Mammary epithelial cell (primary cell): ENCODE results near the gene PARD3.

Experiments
- CTCF ChIP-seq, 2 donors: IDR thresholded peaks in 1 of 2; conservative IDR thresholded peaks in 1 of 2; 2 replicates each; pipeline ENCODE4 v1.5.1; 2011 to 2012; ENCODE audit warnings: inconsistent platforms in 2 of 2, low read length in 2 of 2, mild to moderate bottlenecking in 2 of 2, control low read depth in 1 of 2, low read depth in 1 of 2; ENCODE audit not compliant: insufficient read depth in 1 of 2; ENCODE audit errors: extremely low read depth in 1 of 2
- EZH2 ChIP-seq: IDR thresholded peaks from 2 replicates; pipeline ENCODE4 v1.6.1; 2012; ENCODE audit warnings: low read length, inconsistent platforms, borderline replicate concordance

DNA sequence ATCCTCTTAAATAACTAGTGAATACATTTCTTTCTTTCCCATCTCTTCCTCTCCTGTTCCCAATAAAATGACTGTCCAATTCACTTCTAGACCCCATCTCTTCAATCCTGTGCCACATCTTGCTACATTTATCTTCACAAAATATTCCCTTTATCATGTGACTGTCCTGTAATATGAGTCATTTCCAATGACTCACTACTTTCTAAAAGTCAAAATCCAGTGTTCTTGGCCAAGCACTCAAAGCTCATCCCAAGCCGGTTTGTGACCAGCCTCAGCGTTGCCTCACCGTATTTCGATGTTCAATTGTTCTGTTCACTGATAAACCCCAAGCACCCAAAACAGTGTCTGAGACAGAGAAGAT, 104.7 kb downstream of the PARD3 start:
- TF ChIP-seq CTCF (conservative IDR thresholded peaks at IDR 0.05 in 1 of 2, IDR thresholded peaks at IDR 0.05 in 1 of 2; ENCODE audit: extremely low read depth in 1 of 2, insufficient read depth in 1 of 2, low read depth in 1 of 2, low read length in 2 of 2) (no peak), EZH2 (no peak)
